MM.1S (cell line): ENCODE results near the gene ZNF282.

Source experiments
- CTCF ChIP-seq: fragments of 300-600 bp; sonication (generic); IDR thresholded peaks from 2 replicates; pipeline ENCODE4 v1.5.1; 2016; ENCODE audit warnings: antibody characterized with exemption, low read length, mixed read lengths
- EZH2 ChIP-seq: fragments of 300-600 bp; sonication (generic); optimal IDR thresholded peaks from 2 replicates; pipeline ENCODE3; 2017; ENCODE audit warnings: low read depth, mild to moderate bottlenecking, antibody characterized with exemption, low read length, mixed read lengths
- EZH2phosphoT487 ChIP-seq: fragments of 300-600 bp; sonication (generic); IDR thresholded peaks from 2 replicates; pipeline ENCODE4 v1.6.1; 2018; ENCODE audit warnings: antibody characterized with exemption, low read length

- TF ChIP-seq CTCF (no peak), EZH2 (no peak), EZH2phosphoT487 (no peak)
Observed at GRCh38 chr7:149220534-149220933, 25.2 kb downstream of the ZNF282 start.
